HL-60 (cell line): Measurements from ENCODE around the gene ARL6IP5.

ENCODE experiments used
- CTCF ChIP-seq: IDR thresholded peaks from one replicate; pipeline ENCODE4 v1.5.1; 2011; ENCODE audit warnings: low read length, control low read depth, inconsistent platforms; ENCODE audit not compliant: insufficient read depth
- GABPA ChIP-seq: IDR thresholded peaks from 2 replicates; pipeline ENCODE4 v1.6.1; 2012; ENCODE audit warnings: low read depth
- POLR2AphosphoS5 ChIP-seq: IDR thresholded peaks from 2 replicates; pipeline ENCODE4 v1.6.1; 2012; ENCODE audit warnings: low read depth
- REST ChIP-seq: IDR thresholded peaks from 2 replicates; pipeline ENCODE4 v1.6.1; 2012; ENCODE audit warnings: low read depth; ENCODE audit not compliant: insufficient replicate concordance

- TF ChIP-seq GABPA (no peak), REST (no peak), CTCF (no peak), POLR2AphosphoS5 (no peak)
Observed at GRCh38 chr3:69128509-69128908, 43.8 kb downstream of the ARL6IP5 start.
